Measurements from ENCODE around the gene PCNX2.

The PCNX2 gene

DNA sequence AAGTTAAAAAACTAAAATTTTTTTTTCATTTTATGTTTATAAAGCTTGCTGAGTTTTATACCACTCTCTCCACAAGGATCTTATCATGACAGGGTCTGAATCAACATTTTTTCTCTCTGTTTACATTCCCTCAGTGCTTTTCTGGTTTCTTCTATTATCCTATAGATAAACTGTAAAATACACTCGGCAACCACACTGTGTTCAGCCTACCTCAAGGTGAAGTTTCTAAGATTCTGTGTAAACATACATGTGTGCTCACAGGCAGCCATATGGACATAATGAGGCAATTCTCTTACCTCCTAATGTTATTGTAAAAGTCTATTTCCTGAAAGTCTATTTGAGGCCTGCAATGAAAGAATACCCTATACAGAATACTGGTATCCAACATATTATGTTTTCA lies 230.5 kb downstream of the PCNX2 start:
- no peak for DNase-seq (ENCODE audit: low read depth in 3 of 3)

DNA sequence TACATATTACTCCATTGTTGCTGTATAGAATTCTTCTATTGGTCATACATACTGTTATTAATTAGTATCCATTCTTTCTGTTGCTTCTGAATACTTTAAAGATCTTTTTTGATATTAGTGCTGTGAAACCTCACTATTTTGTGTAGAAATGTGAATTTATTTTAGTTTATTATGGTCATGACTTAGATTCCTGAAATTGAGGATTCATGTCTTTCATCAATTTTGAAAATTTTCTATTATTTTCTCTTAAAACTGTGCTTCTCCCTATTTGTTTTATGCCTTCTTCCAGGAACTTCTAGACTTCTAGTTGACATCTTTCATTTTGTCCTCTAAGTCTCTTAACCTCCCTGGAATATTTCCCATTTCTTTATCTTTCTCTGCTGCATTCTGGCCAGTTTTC lies 232.1 kb downstream of the PCNX2 start:
- DNase-seq (ENCODE audit: low read depth in 3 of 3), result no peak

DNA sequence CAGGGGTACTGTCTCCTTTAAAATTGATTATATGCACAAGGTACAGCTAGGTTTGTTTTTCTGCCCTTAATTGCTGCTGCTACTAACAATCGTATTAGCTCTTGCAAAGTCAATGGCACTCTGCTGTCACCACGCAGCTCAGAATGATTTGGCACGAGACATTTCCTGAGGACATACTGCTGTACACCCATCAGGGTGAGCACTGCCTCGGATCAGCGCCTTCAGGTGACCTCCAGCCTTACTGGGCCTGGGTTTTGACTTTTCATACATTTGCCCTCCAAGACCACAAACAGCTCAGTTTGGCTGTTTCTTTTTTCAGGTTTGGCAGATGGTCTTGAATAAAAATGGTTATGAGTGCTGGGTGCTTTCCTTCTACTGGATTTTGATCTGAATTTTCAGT lies 234.3 kb downstream of the PCNX2 start:
- no peak for DNase-seq (ENCODE audit: low read depth in 3 of 3)

DNA sequence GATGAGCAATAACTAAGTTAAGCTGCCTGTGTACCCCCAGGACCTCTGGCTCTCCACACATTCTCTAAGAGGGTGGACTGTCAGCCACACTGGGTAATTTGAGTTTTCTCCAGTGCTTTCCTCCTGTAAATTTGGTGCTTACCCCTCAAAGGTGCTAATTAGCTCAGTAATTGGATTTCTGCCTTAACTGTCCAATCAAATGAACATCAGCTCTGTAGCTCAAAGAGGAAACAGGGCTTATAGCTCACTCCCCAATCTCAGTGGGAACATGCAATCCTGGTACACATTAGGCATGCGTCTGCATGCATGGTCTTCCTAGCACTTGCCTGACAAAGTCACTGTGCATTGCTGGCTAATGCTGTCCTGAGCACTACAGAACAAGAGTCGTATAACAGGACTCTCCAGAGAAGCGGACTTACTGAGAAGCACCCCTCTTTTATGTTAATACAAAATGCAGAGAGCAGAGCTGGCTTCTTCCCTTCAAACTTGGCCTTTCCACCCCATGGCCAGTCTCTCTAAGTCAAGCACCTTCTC lies 235.0 kb downstream of the PCNX2 start:
- no peak for DNase-seq (ENCODE audit: low read depth in 3 of 3)

DNA sequence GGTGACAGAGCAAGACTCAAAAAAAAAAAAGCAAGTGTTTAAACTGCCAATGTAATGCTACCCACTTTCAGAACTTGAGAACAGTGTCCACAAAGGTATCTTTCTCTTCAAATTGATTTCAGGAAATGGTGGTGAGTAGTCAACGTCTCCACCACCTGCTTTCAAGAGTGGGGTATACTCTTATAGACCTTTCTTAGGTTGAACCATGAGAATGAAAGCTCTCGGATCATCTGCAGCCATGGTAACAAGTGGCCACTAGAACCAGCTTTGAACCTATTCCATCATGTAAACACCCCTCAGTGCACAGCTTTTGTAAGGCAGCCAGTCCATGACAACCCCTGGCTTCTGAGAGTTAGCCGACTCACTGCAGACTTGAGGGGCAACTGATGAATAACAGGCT lies 237.7 kb downstream of the PCNX2 start:
- DNase-seq (ENCODE audit: low read depth in 3 of 3), result no peak

DNA sequence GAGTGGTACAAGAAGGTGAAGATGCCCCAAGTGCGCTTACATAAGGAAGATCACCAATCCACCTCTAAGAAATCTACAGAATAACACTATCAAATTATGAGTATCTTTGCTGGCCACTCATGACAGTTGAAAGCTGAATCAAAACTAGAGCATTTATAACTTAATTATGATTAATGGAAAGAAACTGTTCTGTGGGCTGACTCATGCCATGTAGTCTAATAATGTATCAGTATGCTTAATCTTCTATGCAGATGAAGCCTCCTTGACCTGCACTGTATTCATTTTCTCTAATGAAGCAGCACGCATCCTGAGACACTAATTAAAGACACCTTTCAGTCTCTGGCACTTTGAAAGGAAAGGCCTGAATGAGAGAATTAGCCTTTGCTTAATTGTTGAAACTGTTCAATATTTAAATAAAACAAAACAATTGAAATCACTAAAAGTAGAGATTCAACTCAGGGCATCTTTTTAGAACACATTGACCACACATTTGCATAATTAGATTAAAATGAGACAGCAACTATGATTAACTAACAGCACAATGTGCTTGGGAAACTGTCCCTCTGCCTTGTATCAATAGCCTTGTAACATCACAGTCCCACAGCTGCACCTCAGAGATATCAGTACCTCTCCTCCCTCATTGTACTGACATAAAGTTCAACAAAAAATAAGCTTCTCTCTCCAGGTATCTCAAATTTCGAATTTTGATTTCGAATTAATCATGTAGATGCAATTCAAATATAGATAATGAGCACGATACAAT lies 239.5 kb downstream of the PCNX2 start:
- no peak for DNase-seq (ENCODE audit: low read depth in 3 of 3)

DNA sequence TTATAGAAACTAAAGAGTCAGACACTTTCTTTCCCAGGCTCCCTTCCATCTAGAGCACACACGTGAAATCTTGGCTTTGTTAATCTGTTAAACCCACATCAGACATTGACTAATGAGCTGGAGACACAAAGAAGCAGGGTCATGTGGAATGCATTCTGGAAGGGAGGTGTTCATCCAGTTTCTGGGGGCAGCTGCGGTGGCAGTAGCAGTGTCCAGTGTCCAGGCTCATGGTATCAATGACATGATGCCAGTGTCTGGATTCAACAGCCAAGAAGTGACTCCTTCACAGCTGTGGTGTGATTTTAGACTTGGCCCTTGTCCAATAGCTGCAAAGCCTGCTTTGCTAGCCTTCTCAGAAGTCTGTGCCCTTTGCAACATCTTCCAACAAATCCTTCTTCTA lies 249.9 kb downstream of the PCNX2 start:
- DNase-seq (ENCODE audit: low read depth in 3 of 3), result no peak

DNA sequence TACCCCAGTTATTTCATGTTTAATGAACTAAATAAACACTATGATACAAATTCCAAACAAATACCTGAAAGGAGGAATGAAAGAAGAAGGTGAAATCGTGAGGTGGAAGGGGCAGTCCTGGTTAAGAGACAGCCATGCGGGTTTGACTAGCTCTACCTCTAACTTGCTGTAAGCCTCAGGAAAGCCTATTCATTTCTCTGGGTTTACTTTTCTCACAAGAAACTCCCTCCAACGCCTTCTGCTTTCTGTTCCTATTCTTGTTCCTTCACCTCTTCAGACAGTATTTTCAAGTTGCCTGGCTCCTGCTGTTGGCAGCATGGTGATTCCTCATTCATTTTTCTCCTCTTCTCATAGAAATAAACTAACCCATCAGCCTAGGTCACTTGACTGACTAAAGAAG lies 252.7 kb downstream of the PCNX2 start:
- no peak for DNase-seq (ENCODE audit: low read depth in 3 of 3)

DNA sequence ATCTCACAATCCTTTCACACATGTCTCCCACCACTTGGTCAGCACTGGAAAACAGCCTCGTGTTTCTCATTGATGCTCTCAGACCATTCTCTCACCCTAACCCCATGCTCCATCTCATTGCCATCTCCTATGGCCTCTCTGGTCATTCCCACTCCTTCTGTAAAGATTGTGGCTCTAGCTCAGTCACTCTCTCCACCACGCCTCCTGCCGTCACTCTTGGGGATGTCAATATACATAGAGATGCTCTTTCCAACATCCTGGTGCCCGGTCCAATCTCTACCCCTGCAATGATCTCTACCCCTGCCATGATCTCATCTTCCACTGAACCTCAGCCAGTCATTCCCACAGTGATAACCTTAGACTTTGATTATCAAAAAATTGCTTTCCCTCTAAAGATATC lies 255.0 kb downstream of the PCNX2 start:
- no peak for DNase-seq (ENCODE audit: low read depth in 3 of 3)

DNA sequence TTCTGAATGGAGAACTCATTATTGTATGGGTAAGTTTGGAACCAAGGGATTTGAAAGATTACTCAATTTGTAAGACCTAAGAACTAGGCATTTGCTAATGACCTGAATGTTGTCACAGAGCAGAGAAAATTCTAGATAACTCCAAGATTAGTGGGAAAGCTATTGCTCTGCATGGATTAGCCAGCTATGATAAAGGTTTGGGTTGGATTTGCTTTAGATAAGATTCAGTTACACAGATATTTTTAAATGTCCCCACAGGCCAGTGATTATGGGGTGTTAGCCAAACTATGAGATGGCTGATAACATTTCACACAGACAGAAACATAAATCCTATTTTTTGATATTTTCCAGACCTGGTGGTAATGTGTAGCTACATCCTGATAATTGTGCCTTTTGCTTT lies 256.9 kb downstream of the PCNX2 start:
- DNase-seq (ENCODE audit: low read depth in 3 of 3), result no peak

DNA sequence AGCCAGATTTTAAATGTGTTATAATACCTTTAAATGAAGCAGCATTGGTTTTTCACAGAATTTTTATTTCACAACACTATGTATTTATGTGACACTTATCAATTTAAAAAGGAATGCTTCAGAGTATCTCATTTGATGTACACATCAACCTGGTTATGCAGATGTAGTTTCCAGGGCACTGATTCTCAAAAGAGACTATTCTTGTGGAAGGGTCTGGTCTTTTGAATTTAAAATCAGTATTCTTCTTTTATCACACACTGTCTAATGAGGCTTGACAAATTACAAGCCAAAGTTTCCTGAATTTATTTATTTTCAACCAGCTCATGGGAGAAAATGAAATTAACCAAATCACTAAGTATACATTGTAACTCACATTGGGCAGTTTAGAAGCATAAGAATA lies 257.7 kb downstream of the PCNX2 start:
- DNase-seq (ENCODE audit: low read depth in 3 of 3), result no peak

DNA sequence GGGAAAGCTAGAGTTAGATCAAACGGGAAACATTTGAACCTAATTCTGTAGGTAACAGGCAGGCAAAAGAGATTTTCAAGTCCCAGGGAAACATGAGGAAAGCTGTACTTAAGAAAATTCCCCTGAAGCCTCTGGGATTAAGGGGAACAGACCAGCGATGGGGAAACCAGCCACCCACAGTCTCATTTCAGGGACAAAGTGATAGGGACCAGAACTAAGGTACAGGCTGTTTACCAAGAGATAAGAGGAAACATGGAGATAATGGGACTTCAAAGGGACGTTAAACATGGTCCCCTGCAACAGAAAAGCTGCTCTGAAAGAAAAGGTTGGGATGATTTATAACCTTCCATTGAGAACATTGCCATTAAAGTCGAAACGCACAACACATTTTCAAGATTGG lies 260.7 kb downstream of the PCNX2 start:
- no peak for DNase-seq (ENCODE audit: low read depth in 3 of 3)

DNA sequence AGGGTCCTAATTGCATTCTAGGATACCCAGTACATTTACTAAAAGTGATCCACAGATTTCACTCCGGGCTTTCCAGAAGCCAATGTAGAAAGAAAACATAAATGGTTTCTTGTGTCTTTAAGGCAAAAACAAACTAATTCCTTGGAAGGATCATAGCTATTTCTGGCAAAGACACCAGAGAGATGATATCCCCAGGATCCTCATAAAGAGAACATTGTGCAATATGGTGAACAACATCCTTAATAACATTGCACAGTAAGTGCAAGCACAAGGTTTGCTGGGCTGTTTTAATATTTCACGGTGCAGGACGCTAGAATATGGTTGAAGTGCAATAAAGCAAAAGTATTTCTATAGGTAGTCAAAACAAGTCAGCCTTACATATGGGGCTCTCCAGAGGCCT lies 262.2 kb downstream of the PCNX2 start:
- no peak for DNase-seq (ENCODE audit: low read depth in 3 of 3)

DNA sequence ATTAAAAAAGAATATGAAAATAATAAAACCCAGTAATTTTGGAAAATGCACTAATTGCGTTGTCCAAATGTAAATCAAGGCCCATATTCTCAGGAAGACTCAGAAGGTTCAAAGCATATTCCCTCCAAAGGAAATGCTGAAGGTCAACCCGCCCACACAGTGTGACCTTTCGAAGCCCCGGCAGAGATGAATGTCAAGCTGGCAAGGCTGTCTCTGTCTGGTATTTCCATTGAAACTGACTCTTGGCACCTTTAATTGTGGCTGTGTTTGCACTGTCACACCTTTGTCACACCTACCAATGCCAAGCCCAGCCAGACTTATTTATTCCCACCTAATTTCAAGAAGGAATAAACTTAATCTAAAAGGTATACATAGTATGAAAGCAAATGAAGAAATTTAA lies 262.6 kb downstream of the PCNX2 start:
- DNase-seq (ENCODE audit: low read depth in 3 of 3), result no peak

DNA sequence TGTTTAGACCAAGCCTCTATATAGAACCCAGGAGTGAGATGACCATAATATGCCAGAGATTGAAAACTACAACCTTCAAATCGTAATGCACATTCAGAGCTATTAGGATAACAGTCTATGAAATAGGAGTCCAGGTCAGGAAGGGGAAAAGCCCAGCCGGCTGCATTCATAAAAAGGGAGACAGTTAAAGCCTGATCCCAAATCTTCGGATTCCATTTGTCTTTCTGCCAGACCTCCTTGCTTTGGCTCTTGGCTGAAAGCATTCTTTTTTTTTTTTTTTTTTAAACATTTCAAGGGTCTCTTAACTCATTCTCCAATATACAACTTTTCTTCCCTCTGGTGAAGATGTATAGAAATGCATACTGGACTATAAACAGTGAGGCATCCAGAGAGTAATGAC lies 264.0 kb downstream of the PCNX2 start:
- DNase-seq (ENCODE audit: low read depth in 3 of 3), result no peak

DNA sequence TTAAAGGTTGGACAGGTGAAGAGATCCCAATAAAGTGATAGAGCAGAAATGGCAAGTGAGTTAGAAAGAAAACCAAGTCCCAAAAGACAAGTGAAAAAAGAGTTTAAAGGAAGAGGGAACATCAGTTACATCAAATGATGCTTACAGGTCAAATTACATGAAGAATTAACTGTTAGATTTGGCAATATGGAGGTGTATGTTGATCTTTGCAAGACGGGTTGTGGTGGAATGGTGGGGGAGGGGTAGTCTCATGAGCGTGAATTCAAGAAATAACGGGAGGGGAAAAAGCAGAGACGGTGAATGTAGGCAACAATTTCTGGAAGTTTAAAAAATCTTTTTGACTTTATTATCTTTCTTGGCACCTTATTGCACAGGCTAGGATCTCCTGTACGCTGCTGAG lies 268.5 kb downstream of the PCNX2 start:
- DNase-seq (ENCODE audit: low read depth in 3 of 3), result no peak

DNA sequence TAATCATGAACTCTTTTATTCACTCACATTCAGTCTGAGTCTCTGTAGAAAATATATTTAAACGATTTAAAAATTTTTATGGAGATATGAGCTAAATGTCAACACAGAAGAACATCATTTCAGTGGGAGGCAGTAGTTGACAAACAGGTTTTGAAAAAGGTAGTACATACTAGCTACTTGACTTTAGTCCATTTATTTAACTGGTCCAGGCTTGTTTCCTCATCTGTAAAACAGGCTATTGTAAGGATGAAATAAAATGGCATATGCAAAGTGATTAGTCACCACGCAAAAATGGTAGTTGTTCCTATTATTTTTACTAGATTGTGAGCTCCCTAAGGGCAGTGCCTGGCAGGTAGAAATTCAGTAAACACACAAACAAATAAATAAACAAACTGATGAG lies 270.0 kb downstream of the PCNX2 start:
- no peak for DNase-seq (ENCODE audit: low read depth in 3 of 3)

DNA sequence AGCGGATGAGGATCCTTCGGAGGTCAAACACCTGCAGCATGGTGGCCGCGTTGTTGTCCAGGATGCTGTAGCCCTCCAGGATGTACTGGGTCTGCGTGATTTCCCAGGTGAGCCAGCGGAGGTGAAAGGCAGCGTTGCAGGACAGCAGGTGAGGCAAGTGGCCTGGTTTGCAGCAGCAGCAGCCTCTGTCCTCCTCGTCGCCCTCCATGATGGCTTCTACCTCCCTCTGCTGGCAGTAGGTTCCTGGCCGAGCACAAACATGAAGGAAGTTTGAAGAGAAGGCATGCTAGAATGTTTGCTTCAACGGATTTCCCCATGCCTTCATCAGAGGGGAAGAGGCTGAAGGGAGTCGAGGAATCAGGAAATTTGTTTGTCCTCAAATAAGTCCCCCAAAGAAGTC lies 270.4 kb downstream of the PCNX2 start:
- no peak for DNase-seq (ENCODE audit: low read depth in 3 of 3)

DNA sequence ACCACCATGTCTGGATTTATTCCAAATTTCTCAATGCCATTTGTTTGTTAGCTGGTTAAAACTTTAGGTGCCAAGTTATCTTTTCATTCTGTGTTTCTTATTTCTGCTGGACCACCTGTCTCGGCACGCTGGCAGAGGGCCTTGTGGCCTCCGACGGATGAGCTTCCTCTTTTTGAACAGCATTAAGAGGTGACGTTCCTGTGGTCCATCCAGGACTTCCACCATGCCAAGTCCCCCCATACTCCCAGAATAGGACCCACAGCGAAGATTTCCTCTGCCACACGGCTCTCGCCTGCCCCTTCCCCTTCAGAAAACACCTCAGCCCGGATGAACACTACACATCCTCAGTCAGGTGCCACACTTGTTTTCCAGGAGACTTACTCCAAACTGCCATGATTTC lies 271.3 kb downstream of the PCNX2 start:
- no peak for DNase-seq (ENCODE audit: low read depth in 3 of 3)

DNA sequence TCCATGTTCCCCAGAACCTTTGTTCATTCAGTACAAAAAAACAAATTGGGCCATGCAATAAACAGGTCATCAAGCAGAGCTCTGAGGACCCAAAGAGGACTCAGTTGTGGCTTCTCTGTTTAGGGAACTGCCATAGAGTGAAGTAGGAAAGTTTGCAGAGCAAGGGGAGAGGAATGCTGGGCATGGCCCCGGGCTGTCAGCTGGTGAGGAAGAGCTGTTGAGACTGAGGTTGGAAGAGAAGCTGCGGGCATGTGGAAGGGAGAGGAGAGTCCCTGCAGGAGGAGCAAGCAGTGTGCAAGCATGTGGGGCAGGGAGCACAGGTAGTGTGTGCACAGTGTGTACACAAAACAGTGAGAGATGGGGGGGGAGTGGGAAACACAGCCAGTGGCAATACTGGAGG lies 273.3 kb downstream of the PCNX2 start:
- no peak for DNase-seq (ENCODE audit: low read depth in 3 of 3)

DNA sequence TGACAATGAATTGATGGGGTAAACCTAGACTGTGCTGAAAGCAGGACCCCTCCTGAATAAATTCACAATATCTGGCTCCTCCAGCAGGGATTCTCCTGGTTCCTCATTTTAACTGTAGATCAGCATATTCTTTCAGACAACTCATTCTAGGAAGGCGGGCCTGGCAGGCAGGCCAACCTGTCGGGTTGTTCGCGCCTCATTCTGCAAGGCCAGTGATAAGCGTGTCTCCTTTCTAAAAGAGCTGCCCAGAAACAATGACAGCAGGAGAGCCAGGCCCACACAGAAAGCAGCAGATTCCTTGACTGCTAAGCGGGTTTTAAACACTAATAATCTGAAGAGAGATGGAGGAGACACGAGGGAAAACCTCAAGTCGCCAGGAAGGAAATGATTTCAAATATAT lies 275.1 kb downstream of the PCNX2 start:
- DNase-seq (ENCODE audit: low read depth in 3 of 3), result no peak

DNA sequence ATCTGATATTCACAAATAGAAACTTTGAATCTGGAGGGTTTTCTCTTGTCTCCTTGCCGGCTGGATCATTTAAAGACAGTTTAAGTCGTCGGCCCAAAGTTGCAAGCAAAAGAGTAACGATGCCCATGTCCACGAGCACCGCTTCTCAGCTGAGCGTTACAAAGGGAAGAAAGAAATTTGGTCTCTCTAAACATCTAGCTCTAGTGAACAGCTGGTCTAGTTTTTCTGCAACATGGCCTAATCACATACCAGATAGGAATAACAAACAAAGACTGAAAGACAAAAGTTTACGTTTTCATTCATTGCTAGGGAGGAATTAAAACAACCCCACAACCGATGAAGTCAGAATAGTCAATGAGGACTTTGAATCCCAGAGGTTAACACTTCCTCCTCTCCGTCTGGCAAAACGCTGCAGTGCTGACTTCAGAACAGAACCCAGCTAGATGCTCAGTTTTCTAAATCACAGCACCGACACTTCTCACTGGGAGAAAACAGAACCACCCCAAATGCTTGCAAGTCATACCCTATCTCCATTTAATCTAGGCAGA lies 275.7 kb downstream of the PCNX2 start:
- no peak for DNase-seq (ENCODE audit: low read depth in 3 of 3)

DNA sequence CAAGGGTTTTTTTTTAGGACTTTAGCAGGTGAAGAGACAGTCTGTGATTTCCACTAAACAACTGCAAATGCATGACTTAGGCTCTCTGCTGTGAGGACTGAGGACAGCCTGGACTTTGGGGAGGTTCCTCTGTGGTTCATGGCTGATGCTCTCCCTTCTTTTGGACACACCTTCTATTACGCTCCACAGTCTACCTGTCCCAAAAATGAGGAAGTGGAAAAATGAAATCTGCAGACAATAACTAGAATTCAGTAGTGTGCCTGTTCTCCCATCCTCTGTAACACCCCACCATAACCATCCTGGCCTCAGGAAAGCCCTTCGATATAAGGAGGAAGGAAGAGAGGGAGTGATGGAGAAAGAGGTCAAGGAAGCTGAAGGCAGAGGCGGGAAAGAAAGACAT lies 276.4 kb downstream of the PCNX2 start:
- DNase-seq (ENCODE audit: low read depth in 3 of 3), result no peak

DNA sequence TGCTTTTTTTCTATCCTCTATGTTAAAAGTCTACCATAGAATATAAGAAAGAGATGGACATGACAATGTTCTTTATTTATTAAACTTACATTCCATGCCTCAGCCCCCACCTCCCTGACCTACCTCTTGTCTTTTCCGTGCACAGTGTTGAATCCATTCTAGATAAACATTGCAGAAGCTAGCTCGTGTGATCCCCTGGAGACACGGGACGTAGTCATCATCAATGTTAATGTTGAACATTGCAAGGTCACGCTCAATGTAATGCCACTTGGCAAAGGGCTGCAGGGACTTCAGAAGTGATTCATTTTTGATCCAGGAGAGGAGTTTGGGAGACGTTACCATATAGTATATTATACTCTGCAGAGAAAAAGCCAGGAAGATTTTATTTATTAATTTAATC lies 278.7 kb downstream of the PCNX2 start:
- DNase-seq (ENCODE audit: low read depth in 3 of 3), result no peak

Data from stimulated activated CD4-positive, alpha-beta T cell treated with anti-CD3 and anti-CD28 coated beads, TNF-alpha, amount 100 ng/mL, for 24 hours (primary cell).